ENCODE results near the gene CENPQ. TPM values are rescaled to one million over a fixed set of nuclear protein-coding genes. Genes with fewer than 3 reads are reported as not detected.
A peak's percentile ranks its signal among the peaks of the same experiment; 100 is the strongest.

The CENPQ gene
- total and polyA plus RNA-seq, 2 of the 8 experiments (the other 6 are each of a cell fraction or from before 2014, with no cell fraction given), result 9.4 to 19.6 TPM

- H4K8ac ChIP-seq (ENCODE audit: extremely low read depth, insufficient read depth, low read length), result no peak overlapping the region
- H3K23me2 ChIP-seq (ENCODE audit: low read depth, low read length), result peaks cover 2% of the 10 kb centered on the region
- H2AK5ac ChIP-seq (ENCODE audit: low read depth, low read length), result no peak overlapping the region
- H2BK20ac ChIP-seq (ENCODE audit: low read length), result no peak overlapping the region
- H4K5ac ChIP-seq (ENCODE audit: insufficient read length, low read depth, low read length), result no peak overlapping the region
- DNase-seq (ENCODE audit: low read depth in 1 of 2, low spot score in 2 of 2) (no peak), FAIRE-seq (peak; percentile 55)
- no peaks in the 10 kb centered on the region for H4K20me1 ChIP-seq (replicated peaks in 1 of 2; ENCODE audit: control insufficient read depth in 1 of 2, insufficient read depth in 2 of 2, low read length in 2 of 2)
- H3K4ac ChIP-seq (replicated peaks; ENCODE audit: insufficient read length, low read depth, low read length), result no peak overlapping the region
- H4K91ac ChIP-seq (replicated peaks; ENCODE audit: insufficient read length, low read length), result no peak overlapping the region
- ChIA-PET POLR2A (ENCODE audit: partially characterized antibody) (no interaction called here), CTCF (ENCODE audit: partially characterized antibody) (no interaction called here)
- 88% methylated on average over 4 of the region's 4 CpGs; no CpG with 5 or more reads in 1 of the 2 experiments for WGBS, 2 experiments (ENCODE audit: extremely low coverage in 1 of 2, insufficient coverage in 1 of 2, insufficient read length in 1 of 2, insufficient replicate concordance in 2 of 2, low coverage in 1 of 2, low lambda C conversion rate in 2 of 2, missing lambda C conversion rate in 1 of 2)
- H3K79me2 ChIP-seq (ENCODE audit: control insufficient read depth in 1 of 2, insufficient read depth in 2 of 2, low read length in 2 of 2), result peaks cover 0 to 22% of the 10 kb centered on the region in 2 experiments; a peak in 2 of 4 replicates
- no peak overlapping the region for H3K18ac ChIP-seq (ENCODE audit: extremely low read depth, low read length)
- H3K36me3 ChIP-seq (ENCODE audit: control insufficient read depth in 2 of 4, insufficient read depth in 4 of 4, low read length in 3 of 4), result peaks cover 0 to 8% (median 0%) of the 10 kb centered on the region in 4 experiments; a peak in 1 of 8 replicates
- H3K79me1 ChIP-seq (ENCODE audit: low read depth, low read length), result no peaks in the 10 kb centered on the region
- no peak overlapping the region for H3K14ac ChIP-seq (ENCODE audit: insufficient read length)
- no peak overlapping the region for H2BK15ac ChIP-seq (ENCODE audit: low read length)
- no peak overlapping the region for H3K27ac ChIP-seq (ENCODE audit: low read depth, low read length)
- no peak overlapping the region for H2AFZ ChIP-seq (ENCODE audit: low read length)
- H3K23ac ChIP-seq (ENCODE audit: insufficient read length), result no peak overlapping the region
- H3K4me1 ChIP-seq (replicated peaks in 1 of 4; ENCODE audit: control insufficient read depth in 3 of 4, insufficient read depth in 4 of 4, low read length in 3 of 4), result no peaks in the 10 kb centered on the region
- H3K4me2 ChIP-seq (ENCODE audit: insufficient read depth in 1 of 2, low read depth in 2 of 2, low read length in 2 of 2), result no peak overlapping the region
- H3K27me3 ChIP-seq (replicated peaks in 1 of 4; ENCODE audit: control insufficient read depth in 3 of 4, extremely low read depth in 1 of 4, insufficient read depth in 3 of 4, low read length in 3 of 4), result no peaks in the 10 kb centered on the region
- H3K56ac ChIP-seq (replicated peaks; ENCODE audit: insufficient read length, low read depth, low read length), result no peak overlapping the region
- H3K9me3 ChIP-seq (ENCODE audit: insufficient read depth in 2 of 2, low read depth in 1 of 2, low read length in 1 of 2), result no peaks in the 10 kb centered on the region
- H2BK12ac ChIP-seq (ENCODE audit: low read depth, low read length), result no peak overlapping the region
- no peak overlapping the region for H3K9ac ChIP-seq (replicated peaks in 1 of 4; ENCODE audit: extremely low read depth in 1 of 4, low read depth in 3 of 4, low read length in 3 of 4)
- H3K4me3 ChIP-seq (ENCODE audit: extremely low read depth in 1 of 4, insufficient read depth in 2 of 4, low read depth in 3 of 4, low read length in 4 of 4), result no peak overlapping the region
- no peak overlapping the region for H2BK5ac ChIP-seq (ENCODE audit: low read depth, low read length)
- H2BK120ac ChIP-seq (replicated peaks; ENCODE audit: low read depth, low read length), result no peak overlapping the region
- TF ChIP-seq RBBP5 (IDR thresholded peaks at IDR 0.05; ENCODE audit: borderline replicate concordance, low read depth, low read length) (no peak), FOSL1 (IDR thresholded peaks at IDR 0.05; ENCODE audit: insufficient read depth, low read depth, low read length) (no peak), RFX5 (IDR thresholded peaks at IDR 0.05; ENCODE audit: borderline replicate concordance, low read depth, low read length) (no peak), POLR2AphosphoS5 (IDR thresholded peaks at IDR 0.05; ENCODE audit: low read depth, low read length) (no peak), SUZ12 (IDR thresholded peaks at IDR 0.05; ENCODE audit: low read length) (no peak), YY1 (IDR thresholded peaks at IDR 0.05; ENCODE audit: low read depth, low read length) (no peak), CBX8 (IDR thresholded peaks at IDR 0.05; ENCODE audit: borderline replicate concordance, low read depth, low read length) (no peak), TCF12 (IDR thresholded peaks at IDR 0.05; ENCODE audit: low read depth, low read length) (no peak), GABPA (IDR thresholded peaks at IDR 0.05; ENCODE audit: borderline replicate concordance, insufficient read depth, low read length) (no peak), RNF2 (IDR thresholded peaks at IDR 0.05; ENCODE audit: borderline replicate concordance, low read depth, low read length, missing control alignments, poor library complexity, severe bottlenecking) (no peak), CEBPB (IDR thresholded peaks at IDR 0.05; ENCODE audit: low read depth, low read length) (no peak), SIRT6 (IDR thresholded peaks at IDR 0.05; ENCODE audit: low read length) (no peak), KDM5A (IDR thresholded peaks at IDR 0.05; ENCODE audit: low read length) (no peak), BRCA1 (IDR thresholded peaks at IDR 0.05; ENCODE audit: low read depth, low read length) (no peak), JUN (IDR thresholded peaks at IDR 0.05; ENCODE audit: low read depth, low read length) (no peak), SP4 (IDR thresholded peaks at IDR 0.05; ENCODE audit: low read length) (no peak)
These were observed 5.4 kb upstream of the CENPQ start for GRCh38 chr6:49457771-49458170.

All from H1 (cell line).